Dedifferentiated amniotic fluid mesenchymal stem cell (primary cell): ENCODE measurements around the gene SGSH.
"Not testable (repeated sequence)": the region's sequence is repeated elsewhere in the genome, so short reads cannot be mapped to it uniquely, and the experiment has no call there.

Source experiments
- DNase-seq: peaks from one replicate; pipeline ENCODE4 v3.0.0-alpha.2; 2016; ENCODE audit errors: extremely low spot score

Gene SGSH

DNA sequence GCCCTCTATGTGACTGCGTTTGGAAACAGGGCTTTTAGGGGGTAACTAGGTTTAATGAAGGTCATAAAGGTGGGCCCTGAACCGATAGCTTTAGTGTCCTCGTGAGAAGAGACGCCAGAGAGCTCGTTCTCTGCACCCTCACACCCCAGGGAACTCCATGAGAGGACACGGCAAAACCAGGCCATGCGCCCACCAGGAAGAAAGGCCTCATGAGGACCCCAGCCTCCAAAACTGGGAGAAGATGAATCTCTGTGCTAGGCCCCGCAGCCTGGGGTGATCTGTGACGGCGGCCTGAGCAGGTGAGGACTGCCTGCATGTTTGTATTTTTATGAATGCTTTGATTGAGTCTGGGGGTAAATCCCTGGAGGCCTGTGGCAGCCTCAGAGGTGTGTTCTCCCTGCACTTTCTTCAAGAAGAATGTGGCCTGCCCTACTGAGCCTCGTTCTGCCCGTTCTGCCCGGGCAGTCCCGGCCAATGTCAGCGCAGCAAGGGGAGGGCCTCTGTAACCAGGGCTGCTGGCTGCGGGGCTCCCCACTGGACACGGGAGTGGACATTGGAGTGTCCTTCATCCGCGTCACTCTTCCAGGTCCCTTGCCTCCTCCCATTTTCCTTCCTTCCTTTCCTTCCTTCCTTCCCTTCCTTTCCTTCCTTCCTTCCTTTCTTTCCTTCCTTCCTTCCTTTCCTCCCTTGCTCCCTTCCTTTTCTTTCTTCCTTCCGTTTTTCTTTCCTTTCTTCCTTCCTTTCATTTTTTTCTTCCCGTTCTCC lies 33.7 kb upstream of the SGSH start:
- DNase-seq, result no peak

DNA sequence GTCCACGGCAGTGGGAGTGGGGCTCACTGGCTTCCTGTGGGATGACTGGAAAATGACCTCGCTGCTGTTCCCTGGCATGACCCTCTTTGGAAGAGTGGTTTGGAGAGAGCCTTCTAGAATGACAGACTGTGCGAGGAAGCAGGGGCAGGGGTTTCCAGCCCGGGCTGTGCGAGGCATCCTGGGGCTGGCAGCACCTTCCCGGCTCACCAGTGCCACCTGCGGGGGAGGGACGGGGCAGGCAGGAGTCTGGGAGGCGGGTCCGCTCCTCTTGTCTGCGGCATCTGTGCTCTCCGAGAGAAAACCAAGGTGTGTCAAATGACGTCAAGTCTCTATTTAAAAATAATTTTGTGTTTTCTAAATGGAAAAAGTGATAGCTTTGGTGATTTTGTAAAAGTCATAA lies 32.7 kb upstream of the SGSH start:
- DNase-seq, result no peak

DNA sequence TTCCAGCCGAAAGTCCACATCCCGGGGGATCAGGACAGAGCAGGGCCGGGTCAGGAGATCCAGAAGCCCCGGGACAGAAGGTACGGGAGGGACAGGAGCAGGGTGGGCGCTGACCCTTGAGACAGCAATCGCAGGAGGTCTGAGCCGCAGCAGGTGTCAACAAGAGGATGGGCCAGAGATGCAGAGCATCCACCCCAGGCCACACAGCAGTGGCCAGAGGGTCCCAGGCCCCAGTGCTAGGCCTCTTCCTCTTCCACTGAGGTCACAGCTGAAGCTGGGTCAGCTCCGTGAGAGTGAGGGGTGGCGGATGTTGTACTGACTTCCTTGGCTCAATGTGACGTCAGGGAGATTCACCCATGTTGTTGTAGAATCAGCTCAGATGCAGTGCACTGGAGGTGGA lies 31.8 kb upstream of the SGSH start:
- no peak for DNase-seq

DNA sequence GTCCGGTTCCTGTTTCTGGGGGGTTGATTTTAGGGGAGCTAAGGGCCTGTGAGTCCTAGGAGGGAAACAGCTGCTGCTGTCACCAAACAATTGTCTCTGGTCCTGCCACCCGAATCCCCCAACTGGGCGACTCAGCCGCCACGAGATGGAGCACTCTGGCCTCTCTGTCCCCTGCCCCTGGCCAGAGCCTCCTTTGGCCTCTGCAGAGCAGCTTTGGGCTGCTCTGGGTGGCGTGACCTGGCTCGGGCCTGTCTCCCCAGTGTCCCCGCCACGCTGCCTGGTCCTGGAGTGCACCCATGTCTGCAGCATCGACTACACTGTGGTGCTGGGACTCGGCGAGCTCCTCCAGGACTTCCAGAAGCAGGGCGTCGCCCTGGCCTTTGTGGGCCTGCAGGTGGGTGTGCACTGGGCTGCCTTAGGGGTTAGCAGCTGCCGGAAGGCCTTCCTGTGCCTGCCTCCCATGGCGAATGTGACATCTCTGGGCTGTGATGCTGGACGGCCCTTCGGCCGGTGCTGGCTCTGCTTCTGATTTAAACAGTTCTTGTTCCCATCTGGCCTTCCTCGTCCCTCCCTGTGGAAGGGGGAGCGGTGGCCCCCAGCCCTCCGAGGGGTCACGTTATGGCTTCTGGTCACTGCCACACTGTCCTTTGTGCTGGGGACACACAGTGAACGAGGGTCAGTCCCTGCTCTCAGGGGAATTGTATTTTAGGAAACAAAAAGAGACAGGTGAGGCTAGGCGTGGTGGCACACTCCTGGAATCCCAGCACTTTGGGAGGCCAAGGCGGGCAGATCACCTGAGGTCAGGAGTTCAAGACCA lies 29.0 kb upstream of the SGSH start:
- no peak for DNase-seq

DNA sequence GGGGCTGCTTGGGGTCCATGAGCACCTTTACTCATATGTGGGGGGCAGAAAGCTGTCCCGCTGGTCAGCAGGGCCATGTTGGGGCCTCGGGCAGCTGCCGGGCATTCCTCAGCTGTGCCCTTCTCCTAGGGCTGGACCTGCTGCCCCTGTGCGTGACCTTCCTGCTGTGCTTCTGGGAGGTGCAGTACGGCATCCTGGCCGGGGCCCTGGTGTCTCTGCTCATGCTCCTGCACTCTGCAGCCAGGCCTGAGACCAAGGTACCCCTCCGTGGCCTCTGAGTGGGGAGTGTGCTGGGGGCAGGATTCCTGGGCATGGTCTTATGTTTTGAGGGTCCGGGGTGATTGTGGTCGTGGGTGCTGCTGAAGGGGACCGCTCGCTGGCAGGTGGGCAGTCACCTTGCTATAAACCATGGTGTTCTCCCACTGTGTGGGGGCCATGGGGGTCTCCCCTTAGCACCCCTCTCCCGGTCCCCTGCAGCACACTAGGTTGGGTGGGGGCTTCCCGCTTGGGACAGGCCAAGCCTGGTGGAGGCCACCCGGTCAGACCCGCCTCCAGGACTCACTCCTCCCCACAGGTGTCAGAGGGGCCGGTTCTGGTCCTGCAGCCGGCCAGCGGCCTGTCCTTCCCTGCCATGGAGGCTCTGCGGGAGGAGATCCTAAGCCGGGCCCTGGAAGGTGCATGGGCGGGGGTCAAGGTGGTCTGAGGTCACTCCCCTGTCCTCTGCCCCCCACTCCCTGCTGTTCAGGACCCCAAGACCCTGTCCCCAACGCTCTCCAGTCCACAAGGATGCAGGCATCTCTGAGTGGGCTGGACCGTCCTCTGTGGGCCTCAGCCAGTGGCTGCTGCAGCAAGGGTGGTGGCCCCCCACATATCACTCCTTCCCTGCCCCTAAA lies 28.1 kb upstream of the SGSH start:
- no peak for DNase-seq

DNA sequence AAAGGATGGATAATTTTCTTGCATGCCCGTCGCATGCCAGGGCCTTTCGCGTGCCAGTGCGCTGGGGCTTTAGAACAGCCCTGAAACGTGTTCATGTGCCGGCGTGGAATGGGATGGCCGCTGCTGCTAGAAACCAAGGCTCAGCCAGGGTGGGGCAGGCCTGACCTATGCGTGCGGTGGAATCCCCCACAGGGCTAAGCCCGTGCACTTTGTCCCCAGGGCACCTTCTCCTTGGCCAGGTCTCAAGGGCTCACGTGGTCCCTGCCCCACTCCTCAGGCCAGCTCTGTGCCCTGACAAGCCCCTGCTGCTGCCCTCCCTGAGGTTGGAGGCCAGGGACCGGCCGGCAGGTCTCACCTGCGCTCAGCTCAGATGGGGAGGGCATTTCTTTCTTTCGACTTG lies 27.4 kb upstream of the SGSH start:
- DNase-seq, result no peak

DNA sequence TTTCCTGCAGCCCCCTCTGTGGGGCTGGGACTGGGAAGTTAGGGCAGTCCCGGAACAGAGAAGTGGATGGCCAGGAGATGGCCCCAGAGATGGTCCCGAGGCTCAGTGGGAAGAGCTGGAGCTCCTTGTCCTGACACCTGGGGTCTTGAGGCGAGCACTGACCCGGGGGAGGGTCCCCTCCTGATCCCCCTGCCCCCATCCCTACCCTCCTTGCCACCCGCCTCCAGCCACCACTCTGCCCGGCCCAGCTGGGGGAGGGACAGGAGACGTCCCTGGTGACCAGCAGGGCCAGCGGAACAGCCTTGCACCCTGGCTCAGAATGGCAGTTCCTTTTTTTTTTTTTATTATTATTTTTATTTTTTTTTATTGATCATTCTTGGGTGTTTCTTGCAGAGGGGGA lies 26.6 kb upstream of the SGSH start:
- no peak for DNase-seq

DNA sequence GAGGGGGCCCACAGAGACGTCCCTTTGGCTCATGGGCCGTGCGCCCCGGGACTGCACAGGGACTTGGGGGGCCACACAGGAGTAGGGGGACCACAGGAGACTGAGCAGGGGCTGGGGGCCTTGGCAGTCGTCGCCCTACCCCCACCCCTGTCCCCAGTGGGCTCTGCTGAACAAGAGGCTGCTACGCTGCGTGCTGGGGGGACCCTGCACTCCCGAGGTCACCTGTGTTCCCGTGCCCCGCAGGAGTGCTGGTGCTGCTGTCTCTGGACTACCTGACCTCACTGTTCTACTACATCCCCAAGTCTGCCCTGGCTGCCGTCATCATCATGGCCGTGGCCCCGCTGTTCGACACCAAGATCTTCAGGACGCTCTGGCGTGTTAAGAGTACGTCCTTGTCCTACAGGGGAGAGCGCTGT lies 26.1 kb upstream of the SGSH start:
- DNase-seq, result no peak

DNA sequence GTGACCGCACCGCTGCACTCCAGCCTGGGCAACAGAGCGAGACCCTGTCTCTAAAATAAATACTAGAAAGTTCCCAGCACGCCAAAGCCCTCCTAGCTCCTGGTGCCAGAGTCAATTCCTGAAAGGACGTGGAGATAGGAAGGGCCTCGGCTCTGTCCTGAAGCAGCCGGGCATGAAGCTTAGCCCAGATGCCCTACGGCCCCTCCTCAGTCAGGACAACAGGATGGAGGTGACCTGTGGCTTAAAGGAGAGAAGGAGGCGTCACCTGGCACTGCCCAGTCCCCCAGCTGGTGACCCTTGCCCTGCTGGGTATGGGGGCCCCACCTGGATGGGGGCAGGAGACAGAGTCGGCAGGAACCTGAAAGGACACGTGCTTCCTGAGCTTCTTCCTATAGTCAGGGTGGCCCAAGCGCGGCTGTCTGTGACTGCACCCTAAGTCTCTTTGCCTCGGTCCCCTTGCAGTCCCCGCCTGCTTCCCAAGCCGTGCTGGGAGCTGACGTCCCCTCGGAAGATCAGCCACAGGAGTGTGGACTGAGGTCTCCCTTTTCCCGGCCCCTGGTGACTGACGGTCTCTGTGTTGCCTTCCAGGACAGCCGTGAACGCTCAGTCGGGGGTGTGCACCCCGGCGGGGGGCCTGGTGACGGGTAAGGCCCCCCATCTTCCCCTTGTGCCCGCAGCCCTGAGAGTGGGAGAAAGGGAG lies 25.6 kb upstream of the SGSH start:
- no peak for DNase-seq

DNA sequence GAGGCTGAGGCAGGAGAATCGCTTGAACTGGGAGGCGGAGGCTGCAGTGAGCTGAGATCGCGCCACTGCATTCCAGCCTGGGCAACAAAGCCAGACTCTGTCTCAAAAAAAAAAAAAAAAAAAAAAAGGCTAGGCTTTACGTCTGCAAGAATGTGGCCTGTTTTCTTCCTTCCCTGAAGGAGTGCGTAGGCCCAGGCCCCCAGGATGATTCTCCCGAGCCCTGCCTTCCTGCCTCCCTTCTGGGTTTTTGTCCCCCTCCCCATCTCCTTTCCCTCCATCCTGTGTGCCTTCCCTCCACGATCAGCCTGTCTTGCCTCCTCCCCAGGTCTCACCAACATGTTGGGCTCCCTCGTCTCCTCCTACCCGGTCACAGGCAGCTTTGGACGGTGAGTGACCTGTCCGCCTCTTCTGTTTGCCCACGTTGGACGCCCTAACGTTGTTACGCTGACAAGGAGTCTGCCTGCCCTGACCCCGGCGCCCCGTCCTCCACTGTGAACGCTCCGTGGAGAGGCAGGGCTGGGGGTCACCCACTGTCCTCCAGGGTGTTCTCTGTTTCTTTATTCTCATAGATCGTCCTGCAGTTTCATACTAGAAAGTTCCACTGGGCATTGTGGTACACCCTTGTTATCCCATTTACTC lies 24.9 kb upstream of the SGSH start:
- DNase-seq, result no peak

DNA sequence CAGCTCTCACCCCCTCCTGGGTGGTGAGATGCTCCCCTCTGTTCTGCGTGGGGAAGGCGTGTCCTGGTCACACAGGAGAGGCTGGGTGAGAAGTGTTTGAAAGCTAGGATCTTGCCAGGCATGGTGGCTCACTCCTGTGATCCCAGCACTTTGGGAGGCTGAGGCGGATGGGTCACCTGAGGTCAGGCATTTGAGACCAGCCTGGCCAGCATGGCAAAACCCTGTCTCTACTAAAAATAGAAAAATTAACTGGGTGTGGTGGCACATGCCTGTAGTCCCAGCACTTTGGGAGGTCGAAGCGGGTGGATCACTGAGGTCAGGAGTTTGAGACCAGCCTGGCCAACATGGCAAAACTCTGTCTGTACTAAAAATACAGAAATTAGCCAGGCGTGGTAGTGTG lies 24.3 kb upstream of the SGSH start:
- DNase-seq, result not testable (repeated sequence)

DNA sequence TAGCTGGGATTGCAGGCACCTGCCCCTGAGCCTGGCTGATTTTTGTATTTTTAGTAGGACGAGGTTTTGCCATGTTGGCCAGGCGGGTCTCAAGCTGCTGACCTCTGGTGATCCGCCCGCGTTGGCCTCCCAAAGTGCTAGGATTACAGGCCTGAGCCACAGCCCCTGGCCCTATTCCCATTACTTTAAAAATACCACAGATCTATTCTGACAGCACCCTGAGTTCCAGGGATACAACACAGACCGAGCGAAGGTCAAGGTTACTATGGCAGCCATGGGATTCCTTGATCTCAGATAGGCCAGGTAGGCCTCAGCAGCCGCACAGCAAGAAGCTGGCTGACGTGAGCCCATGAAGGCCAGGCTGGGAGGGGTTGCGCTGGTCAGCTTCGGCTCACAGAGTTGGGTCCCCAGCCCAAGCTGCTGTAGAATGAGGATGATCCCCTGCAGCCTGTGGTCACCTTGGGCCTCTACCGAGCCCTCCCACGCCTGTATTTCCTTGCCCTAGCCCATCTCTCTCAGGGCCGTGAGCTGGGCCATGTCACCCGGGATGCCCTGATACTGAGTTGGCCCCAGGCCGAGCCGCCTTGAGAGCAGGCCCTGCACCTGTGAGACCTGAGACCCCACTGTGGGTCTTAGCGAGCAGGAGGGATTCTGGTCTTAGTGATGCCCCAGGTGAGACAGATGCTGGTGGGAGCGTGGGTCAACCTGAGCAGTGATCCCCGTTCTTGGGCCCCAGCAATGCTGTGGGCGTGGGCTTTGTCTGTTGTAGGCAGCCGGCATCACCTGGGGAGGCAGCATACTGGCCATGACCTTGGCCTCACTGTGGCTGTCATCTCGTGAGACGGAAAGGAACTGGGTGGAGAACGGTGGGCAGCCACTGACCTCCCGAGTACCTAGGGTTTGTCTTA lies 23.6 kb upstream of the SGSH start:
- DNase-seq, result no peak

DNA sequence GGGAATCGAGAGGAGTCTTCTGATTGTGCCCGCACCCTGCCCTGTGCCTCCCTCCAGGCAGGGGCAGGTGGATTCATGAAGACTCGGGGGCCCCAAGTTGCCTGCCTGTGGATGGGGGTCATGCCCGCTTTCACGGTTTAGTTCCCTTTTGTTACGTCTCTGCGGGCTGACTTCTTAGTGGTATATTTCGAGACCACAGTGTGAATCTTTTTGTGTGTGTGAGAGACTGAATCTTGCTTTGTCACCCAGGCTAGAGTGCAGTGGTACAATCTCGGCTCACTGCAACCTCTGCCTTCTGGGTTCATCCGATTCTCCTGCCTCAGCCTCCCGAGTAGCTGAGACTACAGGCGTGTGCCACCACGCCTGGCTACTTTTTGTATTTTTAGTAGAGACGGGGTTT lies 22.4 kb upstream of the SGSH start:
- DNase-seq, result no peak

DNA sequence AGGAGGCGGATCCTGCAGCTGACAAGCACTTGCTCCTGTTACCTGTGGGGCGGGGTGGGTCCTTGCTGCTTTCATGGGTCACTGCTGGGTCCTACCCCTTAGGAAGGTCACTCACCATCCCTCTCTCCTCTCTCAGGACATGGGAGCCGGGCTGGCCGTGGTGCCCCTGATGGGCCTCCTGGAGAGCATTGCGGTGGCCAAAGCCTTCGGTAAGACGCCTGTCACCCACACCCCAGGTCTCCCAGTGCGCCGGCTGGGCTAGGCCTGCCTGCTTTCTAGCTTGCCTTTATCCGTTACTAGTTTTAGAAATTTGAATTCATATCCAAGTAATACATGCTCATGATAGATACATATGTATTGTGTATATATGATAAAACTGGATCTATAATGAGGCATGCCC lies 17.3 kb upstream of the SGSH start:
- no peak for DNase-seq

DNA sequence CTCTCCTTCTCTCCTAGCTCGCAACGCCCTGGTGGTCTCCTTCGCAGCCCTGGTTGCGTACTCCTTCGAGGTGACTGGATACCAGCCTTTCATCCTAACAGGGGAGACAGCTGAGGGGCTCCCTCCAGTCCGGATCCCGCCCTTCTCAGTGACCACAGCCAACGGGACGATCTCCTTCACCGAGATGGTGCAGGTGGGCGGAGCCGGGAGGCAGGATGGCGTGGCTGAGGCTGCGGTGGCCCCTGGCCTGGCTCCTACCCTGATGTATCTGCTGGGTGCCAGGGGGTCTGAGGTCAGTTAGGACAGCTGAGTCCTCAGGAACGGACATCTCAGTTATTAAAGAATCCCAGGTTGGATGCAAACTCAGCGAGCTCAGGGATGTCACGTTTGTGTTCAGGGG lies 16.8 kb upstream of the SGSH start:
- DNase-seq, result no peak

DNA sequence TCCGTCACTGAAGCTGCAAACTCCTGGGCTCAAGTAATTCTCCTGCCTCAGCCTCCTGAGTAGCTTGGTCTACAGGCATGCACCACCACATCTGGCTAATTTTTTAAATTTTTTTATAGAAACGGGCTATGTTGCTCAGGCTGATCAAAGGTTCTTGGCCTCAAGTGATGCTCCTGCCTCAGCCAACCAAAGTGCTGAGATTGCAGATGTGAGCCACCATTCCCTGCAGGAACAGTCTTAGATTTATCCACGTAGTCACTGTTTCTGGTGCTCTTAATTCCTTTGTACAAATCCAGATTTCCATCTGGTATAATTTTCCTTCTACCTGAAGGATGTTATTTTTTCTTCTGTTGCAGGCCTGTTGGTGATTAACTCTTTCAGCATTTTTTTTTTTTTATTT lies 13.1 kb upstream of the SGSH start:
- DNase-seq, result no peak

DNA sequence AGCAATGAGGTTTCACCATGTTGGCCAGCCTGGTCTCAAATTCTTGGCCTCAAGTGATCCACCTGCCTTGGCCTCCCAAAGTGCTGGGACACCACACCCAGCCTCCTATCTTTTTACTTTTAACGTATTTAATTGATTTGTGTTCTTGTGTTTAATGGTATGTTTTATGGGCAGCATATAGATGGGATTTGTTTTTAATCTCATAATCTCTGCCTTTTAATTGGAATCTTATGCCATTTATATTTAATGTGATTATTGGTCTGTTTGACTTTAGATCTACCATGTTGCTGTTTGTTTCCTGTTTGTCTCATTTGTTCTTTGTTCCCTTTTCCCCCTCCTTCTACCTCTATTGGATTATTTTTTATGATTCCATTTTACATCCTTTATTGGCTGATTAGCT lies 12.3 kb upstream of the SGSH start:
- DNase-seq, result no peak

DNA sequence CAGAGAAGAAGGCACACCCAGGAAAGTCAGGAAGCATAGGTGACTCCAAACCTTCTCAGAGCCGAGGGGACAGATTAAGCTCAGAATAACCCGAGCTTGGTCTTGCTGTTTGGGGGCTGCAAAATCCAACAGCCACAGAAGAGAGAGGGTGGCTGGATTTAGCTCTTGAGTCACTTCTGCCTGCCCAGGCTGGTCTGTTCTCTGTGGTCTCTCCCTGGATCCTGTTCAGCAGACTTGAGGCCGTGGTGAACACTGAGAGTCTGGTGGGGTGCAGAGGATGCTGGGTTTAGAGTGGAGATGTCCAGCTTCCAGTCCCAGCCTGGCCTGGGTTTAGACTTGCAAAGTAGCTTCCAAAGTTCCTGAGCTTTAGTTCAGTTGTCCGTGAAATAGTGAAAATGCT lies 8.9 kb upstream of the SGSH start:
- DNase-seq, result no peak

DNA sequence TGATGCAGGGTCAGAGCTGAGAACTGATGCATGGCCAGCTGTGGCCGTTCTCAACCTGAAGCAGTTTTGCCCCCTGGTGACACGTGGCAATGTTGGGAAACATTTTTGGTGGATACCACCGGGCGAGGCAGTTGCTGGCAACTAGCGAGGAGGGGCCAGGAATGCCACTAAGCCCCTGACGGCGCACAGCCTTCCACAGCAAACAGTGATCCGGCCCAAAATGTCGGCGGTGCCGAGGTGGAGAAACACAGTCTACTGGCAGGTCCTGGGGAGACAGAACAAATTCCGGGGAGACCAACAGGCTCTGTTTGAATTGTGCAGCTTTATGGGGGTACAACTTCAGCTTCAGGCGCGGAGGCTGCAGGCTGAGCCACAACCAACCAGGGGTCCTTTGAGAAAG lies 8.3 kb upstream of the SGSH start:
- no peak for DNase-seq

DNA sequence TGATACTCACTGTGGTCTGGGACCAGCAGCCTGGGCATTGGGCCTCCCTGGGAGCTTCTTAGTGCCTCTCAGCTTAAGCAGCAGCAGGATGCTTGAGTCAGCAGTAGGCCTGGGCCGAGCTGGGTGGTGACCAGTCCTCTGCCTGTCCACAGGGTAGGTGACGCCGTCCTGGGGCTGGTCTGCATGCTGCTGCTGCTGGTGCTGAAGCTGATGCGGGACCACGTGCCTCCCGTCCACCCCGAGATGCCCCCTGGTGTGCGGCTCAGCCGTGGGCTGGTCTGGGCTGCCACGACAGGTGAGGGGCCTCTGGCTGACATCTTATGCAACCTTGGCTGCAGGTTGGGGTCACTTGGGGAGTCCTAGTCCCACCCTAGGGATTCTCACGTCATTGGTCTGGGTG lies 7.5 kb upstream of the SGSH start:
- no peak for DNase-seq
